ENCODE measurements around the gene APOL2.
"Not testable (repeated sequence)": the region's sequence is repeated elsewhere in the genome, so short reads cannot be mapped to it uniquely, and the experiment has no call there.

Gene APOL2

GRCh38 chr22:36256478-36256877 lies 17.2 kb upstream of the APOL2 start:
- no peak for TF ChIP-seq CTCF (IDR thresholded peaks at IDR 0.05; ENCODE audit: poor library complexity, severe bottlenecking)
- no peaks in the 10 kb centered on the region for H3K4me1 ChIP-seq (ENCODE audit: insufficient read depth, poor library complexity, severe bottlenecking)

GRCh38 chr22:36255572-36255971 lies 16.2 kb upstream of the APOL2 start:
- H3K9me3 ChIP-seq (ENCODE audit: severe bottlenecking); ATAC-seq (ENCODE audit: low read depth); H3K36me3 ChIP-seq (ENCODE audit: low read depth); H3K27me3 ChIP-seq (ENCODE audit: insufficient read depth, poor library complexity, severe bottlenecking); H3K4me3 ChIP-seq (ENCODE audit: severe bottlenecking); H3K27ac ChIP-seq (ENCODE audit: poor library complexity, severe bottlenecking); H3K4me1 ChIP-seq (ENCODE audit: insufficient read depth, poor library complexity, severe bottlenecking); DNase-seq (ENCODE audit: low spot score): not testable (repeated sequence)

More at GRCh38 chr22:36256478-36256877, 17.2 kb upstream of the APOL2 start:
- Histone ChIP-seq H3K27ac (ENCODE audit: poor library complexity, severe bottlenecking) (no peak overlapping the region), H3K36me3 (ENCODE audit: low read depth) (no peaks in the 10 kb centered on the region), H3K4me3 (ENCODE audit: severe bottlenecking) (no peak overlapping the region), H3K9me3 (ENCODE audit: severe bottlenecking) (no peaks in the 10 kb centered on the region), H3K27me3 (ENCODE audit: insufficient read depth, poor library complexity, severe bottlenecking) (no peaks in the 10 kb centered on the region)
- no peak; the same call in 2 of the 3 replicates for ATAC-seq (ENCODE audit: low read depth)
- no peak for DNase-seq (ENCODE audit: low spot score)

GRCh38 chr22:36253523-36254490 lies 14.5 kb upstream of the APOL2 start:
- Histone ChIP-seq H3K9me3 (ENCODE audit: severe bottlenecking) (no peaks in the 10 kb centered on the region), H3K36me3 (ENCODE audit: low read depth) (no peaks in the 10 kb centered on the region), H3K27me3 (ENCODE audit: insufficient read depth, poor library complexity, severe bottlenecking) (no peaks in the 10 kb centered on the region), H3K4me1 (ENCODE audit: insufficient read depth, poor library complexity, severe bottlenecking) (no peaks in the 10 kb centered on the region), H3K27ac (ENCODE audit: poor library complexity, severe bottlenecking) (no peak overlapping the region), H3K4me3 (ENCODE audit: severe bottlenecking) (peak overlapping the region; percentile 6)
- no peak for DNase-seq (ENCODE audit: low spot score)
- no peak for ATAC-seq (ENCODE audit: low read depth)
- TF ChIP-seq CTCF (IDR thresholded peaks at IDR 0.05; ENCODE audit: poor library complexity, severe bottlenecking): no peak

GRCh38 chr22:36252754-36253522 lies 13.6 kb upstream of the APOL2 start, which contains the start of gene APOL1:
APOL1 (plus strand) TSS chr22:36253133; CDS start chr22:36254956, 1,823 bp downstream.
- peak; percentile 73 for ATAC-seq (ENCODE audit: low read depth)
- Histone ChIP-seq H3K27ac (ENCODE audit: poor library complexity, severe bottlenecking) (no peak within 1 kb of the TSS), H3K4me3 (ENCODE audit: severe bottlenecking) (peak within 1 kb of the TSS; percentile 6), H3K4me1 (ENCODE audit: insufficient read depth, poor library complexity, severe bottlenecking) (no peaks in the 10 kb centered on the region), H3K9me3 (ENCODE audit: severe bottlenecking) (no peaks in the 10 kb centered on the region), H3K36me3 (ENCODE audit: low read depth) (no peaks in the 10 kb centered on the region), H3K27me3 (ENCODE audit: insufficient read depth, poor library complexity, severe bottlenecking) (no peaks in the 10 kb centered on the region)
- DNase-seq (ENCODE audit: low spot score): no peak
- no peak for TF ChIP-seq CTCF (IDR thresholded peaks at IDR 0.05; ENCODE audit: poor library complexity, severe bottlenecking)

GRCh38 chr22:36251979-36252608 lies 12.8 kb upstream of the APOL2 start:
- not testable (repeated sequence) for H3K27ac ChIP-seq (ENCODE audit: poor library complexity, severe bottlenecking); H3K36me3 ChIP-seq (ENCODE audit: low read depth); H3K4me3 ChIP-seq (ENCODE audit: severe bottlenecking); H3K9me3 ChIP-seq (ENCODE audit: severe bottlenecking); DNase-seq (ENCODE audit: low spot score); ATAC-seq (ENCODE audit: low read depth); H3K27me3 ChIP-seq (ENCODE audit: insufficient read depth, poor library complexity, severe bottlenecking); H3K4me1 ChIP-seq (ENCODE audit: insufficient read depth, poor library complexity, severe bottlenecking)

GRCh38 chr22:36250292-36250960 lies 11.1 kb upstream of the APOL2 start:
- not testable (repeated sequence) for H3K9me3 ChIP-seq (ENCODE audit: severe bottlenecking); DNase-seq (ENCODE audit: low spot score); H3K27me3 ChIP-seq (ENCODE audit: insufficient read depth, poor library complexity, severe bottlenecking); H3K4me1 ChIP-seq (ENCODE audit: insufficient read depth, poor library complexity, severe bottlenecking); H3K4me3 ChIP-seq (ENCODE audit: severe bottlenecking); ATAC-seq (ENCODE audit: low read depth); H3K36me3 ChIP-seq (ENCODE audit: low read depth)
- H3K27ac ChIP-seq (ENCODE audit: poor library complexity, severe bottlenecking): peak overlapping the region; percentile 34

Measured in RWPE2 (cell line).